Gastrocnemius medialis (tissue), 4 donors: ENCODE measurements around the gene PFKFB4. TPM values are rescaled to one million over a fixed set of nuclear protein-coding genes. Genes with fewer than 3 reads are reported as not detected.

ENCODE experiments used
- ATAC-seq, 2 donors: fragments of 150-250 bp; one replicate each; pipeline ENCODE4 v1.9.1; 2016
- DNase-seq, 2 donors: peaks; one replicate each; pipeline ENCODE4 v3.0.0-alpha.2; 2019
- H3K27ac ChIP-seq, 4 donors: fragments of 200-600 bp; sonication (generic); 1 replicate in 1 of 4; 2 replicates in 3 of 4; pipeline ENCODE4 v1.5.1; 2016 to 2018; ENCODE audit warnings: mild to moderate bottlenecking in 2 of 4, moderate library complexity in 1 of 4
- H3K27me3 ChIP-seq, 3 donors: fragments of 200-600 bp; sonication (generic) in 2 of 3; 1 replicate in 1 of 3; 2 replicates in 2 of 3; pipeline versions ENCODE4 v1.5.1 to v1.6.0; 2016 to 2019; ENCODE audit warnings: mild to moderate bottlenecking in 1 of 3, moderate library complexity in 1 of 3
- H3K36me3 ChIP-seq, 2 donors: fragments of 200-600 bp; sonication (generic) in 1 of 2; one replicate each; pipeline ENCODE4 v1.5.1; 2017 to 2018
- H3K4me1 ChIP-seq, 2 donors: fragments of 200-600 bp; sonication (generic) in 1 of 2; one replicate each; pipeline ENCODE4 v1.5.1; 2016 to 2017; ENCODE audit warnings: mild to moderate bottlenecking in 2 of 2
- H3K4me3 ChIP-seq, 4 donors: fragments of 200-600 bp; sonication (generic) in 3 of 4; 1 replicate in 1 of 4; 2 replicates in 3 of 4; pipeline ENCODE4 v1.5.1; 2016 to 2019; ENCODE audit warnings: mild to moderate bottlenecking in 2 of 4
- H3K9me3 ChIP-seq, 3 donors: fragments of 200-600 bp; sonication (generic) in 2 of 3; 1 replicate in 1 of 3; 2 replicates in 2 of 3; pipeline ENCODE4 v1.5.1; 2016 to 2019
- POLR2A ChIP-seq, 2 donors: fragments of 450-650 bp; IDR thresholded peaks; one replicate each; pipeline ENCODE4 v1.6.1; 2017; ENCODE audit warnings: antibody characterized with exemption in 2 of 2, mild to moderate bottlenecking in 2 of 2, moderate library complexity in 2 of 2
- in situ Hi-C, 4 donors: fragments of 200-750 bp; cut with MboI; loops; one replicate each; pipeline versions ENCODE4 v1.15.0 to v1.8.0; 2017; ENCODE audit warnings: low sequenced_read_pairs in 4 of 4
- intact Hi-C: fragments of 100-400 bp; cut with DNase I; formaldehyde crosslinking; loops from one replicate; pipeline ENCODE4 v1.15.1; 2023; ENCODE audit warnings: low total_unique reads
- total RNA-seq, 4 donors: library from RNA; depleted of rRNA; stranded (reverse); fragments of >200 nt; gene quantifications; one replicate each; pipeline versions ENCODE4 v1.1.0 to v1.2.3, GENCODE V29; 2016
- TF ChIP-seq, protein P1 (sequence below), 5 experiments: fragments of 450-650 bp in 3 of 5; fragments of 200-600 bp in 2 of 5; sonication (generic) in 2 of 5; IDR thresholded peaks in 4 of 5; conservative IDR thresholded peaks in 1 of 5; 1 replicate in 4 of 5; 2 replicates in 1 of 5; pipeline ENCODE4 v1.5.1; 2016 to 2019; ENCODE audit warnings: antibody characterized with exemption in 5 of 5, mild to moderate bottlenecking in 3 of 5, moderate library complexity in 3 of 5

The PFKFB4 gene
- total RNA-seq, 4 donors from 2014 or later: 0.87 to 2.6 (median 1.7) TPM

GRCh38 chr3:48587686-48588085 lies 31.1 kb upstream of the PFKFB4 start:
- DNase-seq: no peak
- no peak overlapping the region for H3K4me3 ChIP-seq
- intact Hi-C loops (no loop called here), in situ Hi-C loops (no loop called here)
- H3K27me3 ChIP-seq: no peaks in the 10 kb centered on the region
- TF ChIP-seq POLR2A (IDR thresholded peaks at IDR 0.05): no peak
- TF ChIP-seq, protein P1, sequence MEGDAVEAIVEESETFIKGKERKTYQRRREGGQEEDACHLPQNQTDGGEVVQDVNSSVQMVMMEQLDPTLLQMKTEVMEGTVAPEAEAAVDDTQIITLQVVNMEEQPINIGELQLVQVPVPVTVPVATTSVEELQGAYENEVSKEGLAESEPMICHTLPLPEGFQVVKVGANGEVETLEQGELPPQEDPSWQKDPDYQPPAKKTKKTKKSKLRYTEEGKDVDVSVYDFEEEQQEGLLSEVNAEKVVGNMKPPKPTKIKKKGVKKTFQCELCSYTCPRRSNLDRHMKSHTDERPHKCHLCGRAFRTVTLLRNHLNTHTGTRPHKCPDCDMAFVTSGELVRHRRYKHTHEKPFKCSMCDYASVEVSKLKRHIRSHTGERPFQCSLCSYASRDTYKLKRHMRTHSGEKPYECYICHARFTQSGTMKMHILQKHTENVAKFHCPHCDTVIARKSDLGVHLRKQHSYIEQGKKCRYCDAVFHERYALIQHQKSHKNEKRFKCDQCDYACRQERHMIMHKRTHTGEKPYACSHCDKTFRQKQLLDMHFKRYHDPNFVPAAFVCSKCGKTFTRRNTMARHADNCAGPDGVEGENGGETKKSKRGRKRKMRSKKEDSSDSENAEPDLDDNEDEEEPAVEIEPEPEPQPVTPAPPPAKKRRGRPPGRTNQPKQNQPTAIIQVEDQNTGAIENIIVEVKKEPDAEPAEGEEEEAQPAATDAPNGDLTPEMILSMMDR (IDR thresholded peaks at IDR 0.05 in 4 of 5, conservative IDR thresholded peaks at IDR 0.05 in 1 of 5): no peak
- no peaks in the 10 kb centered on the region for H3K4me1 ChIP-seq
- H3K36me3 ChIP-seq: no peaks in the 10 kb centered on the region
- H3K9me3 ChIP-seq: no peaks in the 10 kb centered on the region
- no peak overlapping the region for H3K27ac ChIP-seq
- ATAC-seq: no peak

DNA sequence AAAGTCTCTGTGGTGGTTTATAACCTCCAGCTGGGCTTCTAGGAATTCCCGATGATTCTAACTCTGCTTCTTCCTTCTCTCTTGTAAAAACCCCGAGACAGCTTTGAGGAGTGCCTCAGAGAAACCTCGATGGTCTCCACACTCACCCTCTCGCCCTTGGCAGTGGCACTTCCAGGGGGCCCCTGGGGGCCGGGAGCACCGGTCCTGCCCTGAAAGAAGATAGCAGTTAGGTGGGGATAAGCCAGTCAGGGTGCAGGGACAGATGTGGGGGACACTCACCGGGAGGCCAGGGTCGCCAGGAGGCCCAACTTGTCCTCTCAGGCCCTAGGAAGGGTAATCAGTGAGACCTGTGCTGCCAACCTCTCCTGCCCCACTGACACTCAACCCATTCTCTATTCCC lies 28.8 kb upstream of the PFKFB4 start:
- no peak overlapping the region for H3K4me3 ChIP-seq
- H3K27ac ChIP-seq: no peak overlapping the region
- TF ChIP-seq, protein P1 (IDR thresholded peaks at IDR 0.05 in 4 of 5, conservative IDR thresholded peaks at IDR 0.05 in 1 of 5): no peak
- TF ChIP-seq POLR2A (IDR thresholded peaks at IDR 0.05): no peak
- ATAC-seq: no peak
- H3K4me1 ChIP-seq: no peaks in the 10 kb centered on the region
- no peak for DNase-seq
- in situ Hi-C loops (no loop called here), intact Hi-C loops (no loop called here)
- no peaks in the 10 kb centered on the region for H3K27me3 ChIP-seq
- H3K9me3 ChIP-seq: no peaks in the 10 kb centered on the region
- H3K36me3 ChIP-seq: no peaks in the 10 kb centered on the region

GRCh38 chr3:48584836-48585235 lies 28.2 kb upstream of the PFKFB4 start:
- intact Hi-C loops (no loop called here), in situ Hi-C loops (no loop called here)
- Histone ChIP-seq H3K27me3 (no peaks in the 10 kb centered on the region), H3K27ac (no peak overlapping the region), H3K9me3 (no peaks in the 10 kb centered on the region), H3K4me3 (no peak overlapping the region), H3K36me3 (no peaks in the 10 kb centered on the region), H3K4me1 (no peaks in the 10 kb centered on the region)
- DNase-seq (no peak), ATAC-seq (no peak)
- TF ChIP-seq POLR2A (IDR thresholded peaks at IDR 0.05): no peak
- TF ChIP-seq, protein P1 (IDR thresholded peaks at IDR 0.05 in 4 of 5, conservative IDR thresholded peaks at IDR 0.05 in 1 of 5): no peak

DNA sequence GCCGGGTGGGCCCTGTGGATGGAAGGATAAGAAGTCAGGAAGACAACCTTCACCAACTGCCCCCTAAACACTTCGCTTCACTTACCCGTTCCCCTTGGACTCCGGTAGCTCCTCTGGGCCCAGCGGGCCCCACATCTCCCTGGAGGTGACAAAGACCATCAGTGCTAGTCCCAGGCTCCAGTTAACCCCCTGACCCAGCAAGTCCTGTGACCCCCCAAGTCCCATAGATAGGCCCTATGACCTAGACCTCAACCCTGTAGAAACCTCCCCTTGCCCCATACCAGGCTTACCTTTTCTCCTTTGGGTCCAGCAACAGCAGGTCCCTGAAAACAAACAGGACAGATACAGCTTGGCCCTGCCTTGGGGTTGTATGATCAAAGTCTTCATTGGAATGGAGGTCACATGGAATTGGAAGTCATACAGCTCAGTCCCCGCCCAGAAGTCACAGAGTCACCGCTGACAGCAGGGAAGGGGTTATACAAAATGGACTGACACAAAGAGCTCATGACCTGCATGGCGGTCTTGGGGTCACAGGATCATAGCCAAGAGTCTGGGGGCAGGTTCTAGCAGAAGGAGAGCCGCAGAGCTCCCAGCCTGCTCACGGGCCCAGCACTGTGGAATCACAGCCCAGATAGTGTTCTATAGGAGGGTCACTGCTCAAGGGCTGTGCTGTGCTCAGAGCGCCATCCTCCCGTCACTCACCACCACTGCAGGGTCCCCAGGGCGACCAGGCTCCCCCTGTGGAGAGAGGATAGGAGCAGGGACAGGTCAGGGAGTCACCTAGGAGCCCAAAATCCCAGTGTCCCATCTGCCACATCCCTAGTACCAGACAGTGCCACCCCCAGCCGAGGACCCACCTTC lies 25.2 kb upstream of the PFKFB4 start:
- intact Hi-C loops (no loop called here), in situ Hi-C loops (no loop called here)
- ATAC-seq: no peak
- Histone ChIP-seq H3K36me3 (no peaks in the 10 kb centered on the region), H3K4me3 (no peak overlapping the region), H3K4me1 (no peaks in the 10 kb centered on the region), H3K27me3 (no peaks in the 10 kb centered on the region), H3K9me3 (no peaks in the 10 kb centered on the region), H3K27ac (no peak overlapping the region)
- TF ChIP-seq POLR2A (IDR thresholded peaks at IDR 0.05): no peak
- TF ChIP-seq, protein P1 (IDR thresholded peaks at IDR 0.05 in 4 of 5, conservative IDR thresholded peaks at IDR 0.05 in 1 of 5): no peak
- no peak for DNase-seq
